HepG2 (cell line): ENCODE results near the gene NDUFV1. TPM values are rescaled to one million over a fixed set of nuclear protein-coding genes. Genes with fewer than 3 reads are reported as not detected.
A peak's percentile ranks its signal among the peaks of the same experiment; 100 is the strongest.

Experiments used
- ATAC-seq: fragments of 200-7000 bp; cut with Tn5 transposase; 3 replicates; pipeline ENCODE4 v1.9.1; 2020; ENCODE audit warnings: mild to moderate bottlenecking, moderate library complexity
- BruUV-seq: library from RNA; stranded (reverse); fragments of 400-500 nt; replicated peaks from 2 replicates; lab custom pipeline; 2021; lab: Mats Ljungman, UMichigan
- CTCF ChIA-PET: fragments of 300-600 bp; formaldehyde crosslinking; extraction: SDS; loops from one replicate; lab custom pipeline; 2021; ENCODE audit warnings: low total read pairs, inconsistent platforms, low intra/inter-chr PET ratio; lab: Yijun Ruan, JAX
- POLR2A ChIA-PET: fragments of 350-600 bp; sonication (Branson Sonifier 250); formaldehyde crosslinking; loops from one replicate; lab custom pipeline; 2020; ENCODE audit warnings: antibody characterized with exemption, inconsistent platforms; lab: Yijun Ruan, JAX
- DNase-seq: peaks from one replicate; pipeline ENCODE4 v3.0.0-alpha.2; 2015; ENCODE audit warnings: low spot score
- FAIRE-seq: peaks from 3 replicates; lab custom pipeline; 2011; peaks lifted over from hg19 to GRCh38; lab: Jason Lieb, UNC
- H2AFZ ChIP-seq: one replicate; pipeline ENCODE4 v1.6.1; 2011; ENCODE audit warnings: low read length, inconsistent platforms
- H3K27ac ChIP-seq: fragments of 300-600 bp; 3 replicates; pipeline ENCODE4 v1.8.0; 2011; ENCODE audit warnings: mixed run types, mild to moderate bottlenecking, mixed read lengths, low read length, inconsistent platforms; ENCODE audit not compliant: insufficient read depth; ENCODE audit errors: extremely low read length
- H3K27me3 ChIP-seq, 2 experiments: fragments of 200-600 bp in 1 of 2; 2 replicates in 1 of 2; 3 replicates in 1 of 2; pipeline versions ENCODE4 v1.6.0 to v1.8.0; 2011; ENCODE audit warnings: low read length in 2 of 2, mild to moderate bottlenecking in 2 of 2, moderate library complexity in 2 of 2, inconsistent platforms in 1 of 2; ENCODE audit not compliant: insufficient read depth in 2 of 2, control insufficient read depth in 1 of 2
- H3K36me3 ChIP-seq, 2 experiments: fragments of 200-600 bp in 1 of 2; replicated peaks in 1 of 2; 2 replicates in 1 of 2; 3 replicates in 1 of 2; pipeline versions ENCODE4 v1.5.1 to v1.8.0; 2011; ENCODE audit warnings: low read length in 2 of 2, inconsistent platforms in 1 of 2; ENCODE audit not compliant: insufficient read depth in 2 of 2, control insufficient read depth in 1 of 2
- H3K4me1 ChIP-seq: 2 replicates; pipeline ENCODE4 v1.5.1; 2012; ENCODE audit warnings: low read length, inconsistent platforms; ENCODE audit not compliant: insufficient read depth
- H3K4me2 ChIP-seq: 2 replicates; pipeline ENCODE4 v1.6.0; 2011; ENCODE audit warnings: low read depth, low read length, inconsistent platforms
- H3K4me3 ChIP-seq, 3 experiments: fragments of 200-600 bp in 1 of 3; sonication (generic), shearing (Covaris generic) in 1 of 3; replicated peaks in 1 of 3; 2 replicates each; pipeline ENCODE4 v1.5.1; 2011 to 2016; ENCODE audit warnings: low read length in 3 of 3, inconsistent platforms in 2 of 3, low read depth in 2 of 3, mild to moderate bottlenecking in 2 of 3, control low read depth in 1 of 3, mixed read lengths in 1 of 3; ENCODE audit not compliant: insufficient read depth in 1 of 3
- H3K79me2 ChIP-seq: one replicate; pipeline ENCODE4 v1.6.1; 2011; ENCODE audit warnings: low read length, inconsistent platforms; ENCODE audit not compliant: insufficient read depth
- H3K9ac ChIP-seq: 2 replicates; pipeline ENCODE4 v1.6.0; 2011; ENCODE audit warnings: mild to moderate bottlenecking, low read depth, low read length, inconsistent platforms; ENCODE audit not compliant: insufficient read depth
- H3K9me3 ChIP-seq: 2 replicates; pipeline ENCODE4 v1.5.1; 2012; ENCODE audit warnings: mild to moderate bottlenecking, low read length
- H4K20me1 ChIP-seq: 2 replicates; pipeline ENCODE4 v1.6.0; 2011; ENCODE audit warnings: inconsistent platforms, mild to moderate bottlenecking, low read length, moderate library complexity; ENCODE audit not compliant: insufficient read depth
- ATF7-NPFF ChIP-seq: sonication (generic); formaldehyde crosslinking; IDR thresholded peaks from 2 replicates; pipeline ENCODE4 v1.8.1; 2023; ENCODE audit warnings: mild to moderate bottlenecking, low read depth, missing genetic modification reagents, moderate library complexity
- CTCF ChIP-seq: sonication (generic); formaldehyde crosslinking; IDR thresholded peaks from 2 replicates; pipeline ENCODE4 v1.5.0; 2020; ENCODE audit warnings: mild to moderate bottlenecking, missing genetic modification reagents, moderate library complexity
- HNF4A ChIP-seq: sonication (generic); formaldehyde crosslinking; IDR thresholded peaks from 2 replicates; pipeline ENCODE4 v1.4.0; 2020; ENCODE audit warnings: missing genetic modification reagents
- HNRNPL ChIP-seq: fragments of 200-400 bp; formaldehyde crosslinking; IDR thresholded peaks from 2 replicates; pipeline ENCODE4 v1.6.1; 2017; ENCODE audit warnings: mild to moderate bottlenecking, low read depth, low read length
- KDM5A ChIP-seq: fragments of 200-600 bp; sonication (generic); IDR thresholded peaks from 2 replicates; pipeline ENCODE4 v1.7.0; 2018; ENCODE audit warnings: antibody characterized with exemption, mild to moderate bottlenecking, low read length, borderline replicate concordance
- PATZ1 ChIP-seq: sonication (generic); formaldehyde crosslinking; IDR thresholded peaks from 2 replicates; pipeline ENCODE4 v1.4.0; 2020; ENCODE audit warnings: missing genetic modification reagents
- SP5 ChIP-seq: IDR thresholded peaks from 2 replicates; pipeline ENCODE4 v1.6.1; 2016; ENCODE audit warnings: low read depth, borderline replicate concordance
- ZNF230 ChIP-seq: sonication (generic); formaldehyde crosslinking; IDR thresholded peaks from 2 replicates; pipeline ENCODE4 v1.4.0; 2020; ENCODE audit warnings: mild to moderate bottlenecking, missing genetic modification reagents
- ZNF256 ChIP-seq: sonication (generic); formaldehyde crosslinking; conservative IDR thresholded peaks from 2 replicates; pipeline ENCODE4 v1.4.0; 2020; ENCODE audit warnings: missing genetic modification reagents
- ZSCAN25 ChIP-seq: sonication (generic); formaldehyde crosslinking; IDR thresholded peaks from 2 replicates; pipeline ENCODE4 v1.8.0; 2022; ENCODE audit warnings: mild to moderate bottlenecking, missing genetic modification reagents
- WGBS: methylation state at CpG from one replicate; pipeline ENCODE4 v1.1.6; 2017; ENCODE audit warnings: low lambda C conversion rate; 5-methylcytosine and 5-hydroxymethylcytosine counted together
- in situ Hi-C: cut with HindIII; loops from 2 replicates; pipeline ENCODE4 v1.10.0; 2017; ENCODE audit warnings: low pct_unique_long_range_greater_than_20kb; ENCODE audit not compliant: extremely low pct_ligation_motif_present
- intact Hi-C: fragments of 100-400 bp; cut with micrococcal nuclease; formaldehyde crosslinking; loops from one replicate; pipeline ENCODE4 v1.10.0; 2022; ENCODE audit not compliant: unreplicated experiment
- polyA plus RNA-seq, 8 experiments: library from polyadenylated mRNA; depleted of rRNA in 3 of 8; stranded (reverse) in 7 of 8; unstranded in 1 of 8; fragments of >200 nt; fragmentation: Illumina TruSeq in 4 of 8; extraction: Trizol in 4 of 8; gene quantifications; 2 replicates each; pipeline versions ENCODE4 v1.2.1 to v1.2.3, GENCODE V29; 2011 to 2016; ENCODE audit warnings: low read depth in 4 of 8, missing spikeins in 1 of 8, mixed read lengths in 1 of 8; ENCODE audit not compliant: insufficient read depth in 1 of 8
- total RNA-seq, 5 experiments: library from RNA; depleted of rRNA; stranded (reverse); fragments of >200 nt; fragmentation: Illumina TruSeq; extraction: Trizol; gene quantifications; 2 replicates each; pipeline ENCODE4 v1.2.3, GENCODE V29; 2016; ENCODE audit warnings: low read depth in 1 of 5
- TF ChIP-seq, protein P1 (sequence below): fragments of 450-650 bp; IDR thresholded peaks from 2 replicates; pipeline ENCODE4 v1.6.1; 2016
- TF ChIP-seq, protein P2 (sequence below): sonication (generic); formaldehyde crosslinking; IDR thresholded peaks from 2 replicates; pipeline ENCODE4 v1.5.1; 2020; ENCODE audit warnings: mild to moderate bottlenecking, missing genetic modification reagents, moderate library complexity

NDUFV1 gene
- total and polyA plus RNA-seq, 2 of the 13 experiments (the other 11 are each of a cell fraction or from before 2014, with no cell fraction given) = 88.9 to 137 TPM

- H3K4me1 ChIP-seq = peaks cover 15% of the 10 kb centered on the region
- ChIA-PET POLR2A (interaction anchor here (2.4 kb wide), 1 partner anchor 11 kb away, joined by 9 read pairs; the partner anchor contains the start of gene NUDT8), CTCF (interaction anchor here (3.5 kb wide), 1 partner anchor 18 kb away, joined by 12 read pairs; no protein-coding TSS in a partner anchor)
- no peak overlapping the region for H3K9ac ChIP-seq
- ATAC-seq (peak; percentile 52), DNase-seq (peak; percentile 32), FAIRE-seq (no peak)
- no peak overlapping the region for H2AFZ ChIP-seq
- H3K9me3 ChIP-seq = no peaks in the 10 kb centered on the region
- H4K20me1 ChIP-seq = no peaks in the 10 kb centered on the region
- no peaks in the 10 kb centered on the region for H3K79me2 ChIP-seq
- H3K27ac ChIP-seq = no peak overlapping the region
- intact Hi-C loops (loop anchor here (2.0 kb wide), 1 partner anchor 17 kb away; no protein-coding TSS in a partner anchor), in situ Hi-C loops (no loop called here)
- no peak overlapping the region for H3K4me3 ChIP-seq
- H3K36me3 ChIP-seq = no peaks in the 10 kb centered on the region
- H3K4me2 ChIP-seq = no peak overlapping the region
- peaks cover 0 to 9% of the 10 kb centered on the region in 2 experiments; a peak in 3 of 5 replicates for H3K27me3 ChIP-seq
- WGBS = 70% methylated on average over 23 of the region's 28 CpGs
- no TSS peak for BruUV-seq
- no peak for TF ChIP-seq ATF7-NPFF (CRISPR knock-in tag)
- peak; percentile 77 for TF ChIP-seq HNF4A (CRISPR knock-in tag)
- TF ChIP-seq ZSCAN25 = peak; percentile 99
- 0 out of 2 replicates have a peak, but pooled peaks have one; percentile 48 for TF ChIP-seq HNRNPL
- TF ChIP-seq PATZ1 (CRISPR knock-in tag) = peak; percentile 19; the same call in 1 of the 2 replicates
- TF ChIP-seq, protein P1, sequence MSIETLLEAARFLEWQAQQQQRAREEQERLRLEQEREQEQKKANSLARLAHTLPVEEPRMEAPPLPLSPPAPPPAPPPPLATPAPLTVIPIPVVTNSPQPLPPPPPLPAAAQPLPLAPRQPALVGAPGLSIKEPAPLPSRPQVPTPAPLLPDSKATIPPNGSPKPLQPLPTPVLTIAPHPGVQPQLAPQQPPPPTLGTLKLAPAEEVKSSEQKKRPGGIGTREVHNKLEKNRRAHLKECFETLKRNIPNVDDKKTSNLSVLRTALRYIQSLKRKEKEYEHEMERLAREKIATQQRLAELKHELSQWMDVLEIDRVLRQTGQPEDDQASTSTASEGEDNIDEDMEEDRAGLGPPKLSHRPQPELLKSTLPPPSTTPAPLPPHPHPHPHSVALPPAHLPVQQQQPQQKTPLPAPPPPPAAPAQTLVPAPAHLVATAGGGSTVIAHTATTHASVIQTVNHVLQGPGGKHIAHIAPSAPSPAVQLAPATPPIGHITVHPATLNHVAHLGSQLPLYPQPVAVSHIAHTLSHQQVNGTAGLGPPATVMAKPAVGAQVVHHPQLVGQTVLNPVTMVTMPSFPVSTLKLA = peak; percentile 55; the same call in 1 of the 2 replicates
- TF ChIP-seq ZNF230 (CRISPR knock-in tag) = no peak
- TF ChIP-seq SP5 (CRISPR knock-in tag) = peak; percentile 85
- TF ChIP-seq, protein P2, sequence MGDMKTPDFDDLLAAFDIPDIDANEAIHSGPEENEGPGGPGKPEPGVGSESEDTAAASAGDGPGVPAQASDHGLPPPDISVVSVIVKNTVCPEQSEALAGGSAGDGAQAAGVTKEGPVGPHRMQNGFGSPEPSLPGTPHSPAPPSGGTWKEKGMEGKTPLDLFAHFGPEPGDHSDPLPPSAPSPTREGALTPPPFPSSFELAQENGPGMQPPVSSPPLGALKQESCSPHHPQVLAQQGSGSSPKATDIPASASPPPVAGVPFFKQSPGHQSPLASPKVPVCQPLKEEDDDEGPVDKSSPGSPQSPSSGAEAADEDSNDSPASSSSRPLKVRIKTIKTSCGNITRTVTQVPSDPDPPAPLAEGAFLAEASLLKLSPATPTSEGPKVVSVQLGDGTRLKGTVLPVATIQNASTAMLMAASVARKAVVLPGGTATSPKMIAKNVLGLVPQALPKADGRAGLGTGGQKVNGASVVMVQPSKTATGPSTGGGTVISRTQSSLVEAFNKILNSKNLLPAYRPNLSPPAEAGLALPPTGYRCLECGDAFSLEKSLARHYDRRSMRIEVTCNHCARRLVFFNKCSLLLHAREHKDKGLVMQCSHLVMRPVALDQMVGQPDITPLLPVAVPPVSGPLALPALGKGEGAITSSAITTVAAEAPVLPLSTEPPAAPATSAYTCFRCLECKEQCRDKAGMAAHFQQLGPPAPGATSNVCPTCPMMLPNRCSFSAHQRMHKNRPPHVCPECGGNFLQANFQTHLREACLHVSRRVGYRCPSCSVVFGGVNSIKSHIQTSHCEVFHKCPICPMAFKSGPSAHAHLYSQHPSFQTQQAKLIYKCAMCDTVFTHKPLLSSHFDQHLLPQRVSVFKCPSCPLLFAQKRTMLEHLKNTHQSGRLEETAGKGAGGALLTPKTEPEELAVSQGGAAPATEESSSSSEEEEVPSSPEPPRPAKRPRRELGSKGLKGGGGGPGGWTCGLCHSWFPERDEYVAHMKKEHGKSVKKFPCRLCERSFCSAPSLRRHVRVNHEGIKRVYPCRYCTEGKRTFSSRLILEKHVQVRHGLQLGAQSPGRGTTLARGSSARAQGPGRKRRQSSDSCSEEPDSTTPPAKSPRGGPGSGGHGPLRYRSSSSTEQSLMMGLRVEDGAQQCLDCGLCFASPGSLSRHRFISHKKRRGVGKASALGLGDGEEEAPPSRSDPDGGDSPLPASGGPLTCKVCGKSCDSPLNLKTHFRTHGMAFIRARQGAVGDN (CRISPR knock-in tag) = peak; percentile 36
- TF ChIP-seq CTCF = peak; percentile 59
- no peak for TF ChIP-seq KDM5A
- no peak for TF ChIP-seq ZNF256 (CRISPR knock-in tag)
These were observed 34.8 kb downstream of the NDUFV1 start for GRCh38 chr11:67641338-67642172.
